ACHN (cell line): Measurements from ENCODE around the gene KCNQ1.
"Not testable (repeated sequence)": the region's sequence is repeated elsewhere in the genome, so short reads cannot be mapped to it uniquely, and the experiment has no call there.

ENCODE experiments used
- DNase-seq: peaks from one replicate; pipeline ENCODE4 v3.0.0-alpha.2; 2015
- in situ Hi-C: cut with HindIII; loops from 2 replicates; pipeline ENCODE4 v1.10.0; 2017; ENCODE audit warnings: low sequenced_read_pairs, low pct_ligation_motif_present, low pct_unique_long_range_greater_than_20kb

KCNQ1 gene

GRCh38 chr11:2482745-2483144, 37.9 kb downstream of the KCNQ1 start:
- in situ Hi-C loops, result no loop called here
- DNase-seq, result no peak

- DNase-seq, result no peak
- in situ Hi-C loops, result no loop called here
These were observed 38.6 kb downstream of the KCNQ1 start for GRCh38 chr11:2483426-2483825.

DNA sequence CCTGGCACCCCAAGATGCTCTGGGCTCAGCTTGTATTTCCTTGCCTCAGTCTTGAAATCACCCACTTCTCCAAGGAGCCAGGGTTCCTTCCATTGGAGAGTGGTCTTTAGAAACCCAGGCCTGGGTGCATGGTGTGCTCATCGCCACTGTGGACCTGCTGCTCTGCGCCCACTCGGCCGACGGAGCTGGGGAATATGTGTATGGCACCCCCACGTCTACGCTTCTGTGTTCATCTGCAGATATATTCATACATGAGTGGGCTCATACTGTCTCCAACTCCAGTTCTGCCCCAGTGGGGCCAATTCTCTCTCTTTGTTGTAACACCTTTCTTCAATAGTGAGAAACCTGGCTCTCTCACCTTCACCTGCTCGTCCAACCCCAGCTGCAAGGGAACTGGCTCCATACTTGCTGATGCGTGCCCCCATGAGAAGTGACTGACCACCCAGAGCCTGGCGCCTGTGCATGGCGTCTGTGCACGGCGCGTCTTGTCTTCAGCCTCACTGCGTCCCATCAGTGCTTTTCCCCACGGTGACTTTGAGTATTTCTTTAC, 39.8 kb downstream of the KCNQ1 start:
- in situ Hi-C loops, result no loop called here
- no peak for DNase-seq

- no peak for DNase-seq
- in situ Hi-C loops, result no loop called here
These were observed 43.2 kb downstream of the KCNQ1 start for GRCh38 chr11:2488004-2488403.

DNA sequence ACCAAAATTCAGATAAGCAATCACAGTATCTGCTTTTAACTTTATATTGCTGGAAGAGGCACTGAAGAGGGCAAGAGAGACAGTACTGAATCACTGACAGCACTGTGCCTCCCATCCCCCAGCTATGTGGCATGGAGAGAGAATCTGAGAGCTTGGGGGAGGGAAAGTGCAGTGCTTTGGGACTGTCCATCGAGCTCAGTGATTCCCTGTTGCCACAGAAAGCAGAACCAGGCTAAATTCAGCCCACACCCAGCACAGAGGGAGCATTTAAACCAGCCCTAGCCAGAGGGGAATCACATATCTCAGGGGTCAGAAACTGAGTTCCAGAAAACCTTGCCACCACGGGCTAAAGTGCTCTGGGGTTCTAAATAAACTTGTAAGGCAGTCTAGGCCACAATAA, 44.3 kb downstream of the KCNQ1 start:
- in situ Hi-C loops, result no loop called here
- DNase-seq, result no peak

GRCh38 chr11:2497951-2498350, 53.1 kb downstream of the KCNQ1 start:
- in situ Hi-C loops, DNase-seq: not testable (repeated sequence)

- in situ Hi-C loops, result no loop called here
- no peak for DNase-seq
These were observed 53.9 kb downstream of the KCNQ1 start for GRCh38 chr11:2498750-2499149.

DNA sequence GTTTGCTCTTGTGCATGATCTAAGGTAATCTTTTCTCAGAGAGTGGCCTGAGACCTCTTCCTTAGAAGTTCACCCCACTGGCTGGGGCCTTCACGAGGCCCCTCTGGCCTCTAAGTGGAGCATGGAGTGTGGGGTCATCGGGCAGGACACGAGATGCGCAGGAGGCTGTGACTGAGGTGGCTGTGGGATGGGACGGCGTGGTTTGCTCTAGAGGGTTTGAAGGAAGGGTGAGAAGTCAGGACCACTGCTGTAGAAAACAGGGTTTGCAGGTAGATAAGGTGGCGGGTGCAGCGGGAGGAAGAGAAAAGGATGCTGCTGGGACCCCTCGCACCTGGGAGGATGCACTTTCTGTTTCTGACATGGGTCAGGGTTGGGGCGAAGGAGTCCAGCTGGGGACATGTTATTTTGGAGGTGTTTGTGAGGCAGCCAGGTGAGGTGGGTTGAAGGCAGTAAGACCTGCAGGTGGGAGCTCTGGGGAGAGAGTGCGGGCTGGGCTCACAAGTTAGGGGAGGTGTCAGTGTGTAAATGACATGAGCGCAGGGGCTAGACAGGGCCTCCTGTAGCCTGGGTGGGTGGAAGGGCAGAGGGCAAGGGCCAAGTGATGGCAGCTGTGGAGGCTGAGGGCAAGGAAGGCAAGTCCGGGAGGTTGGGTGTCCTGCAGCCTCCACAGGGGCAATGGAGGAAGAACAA, 62.5 kb downstream of the KCNQ1 start:
- in situ Hi-C loops, result no loop called here
- DNase-seq, result no peak

GRCh38 chr11:2507945-2508749, 63.3 kb downstream of the KCNQ1 start:
- no peak for DNase-seq
- in situ Hi-C loops, result no loop called here

GRCh38 chr11:2508793-2509192, 64.0 kb downstream of the KCNQ1 start:
- in situ Hi-C loops, result no loop called here

DNA sequence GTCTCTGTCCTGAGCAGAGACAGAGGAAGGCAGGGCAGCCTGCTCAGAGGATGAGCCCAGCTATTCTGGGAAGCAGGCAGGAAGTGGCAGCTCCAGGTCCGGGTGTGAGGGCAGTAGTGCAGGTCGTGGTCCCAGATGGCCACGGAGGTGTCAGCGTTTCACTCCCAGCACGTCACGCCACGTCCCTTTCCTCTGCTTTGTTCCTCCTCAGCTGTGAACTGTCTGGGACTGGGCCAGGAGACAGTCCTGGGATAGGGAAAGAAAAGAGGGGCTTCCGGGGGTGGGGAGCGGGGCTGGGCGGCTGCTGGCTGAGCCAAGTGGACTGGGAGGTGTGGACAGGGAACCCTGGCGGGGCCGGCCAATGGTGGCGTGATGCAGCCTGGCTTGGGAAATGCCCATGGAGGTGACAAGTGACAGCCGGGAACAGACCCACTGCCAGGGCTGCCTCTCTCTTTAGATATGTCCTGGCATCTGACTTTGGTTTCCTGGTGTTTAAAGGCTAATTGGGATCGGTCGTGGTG, 64.7 kb downstream of the KCNQ1 start:
- in situ Hi-C loops, result no loop called here

More at GRCh38 chr11:2508793-2509192, 64.0 kb downstream of the KCNQ1 start:
- no peak for DNase-seq

DNA sequence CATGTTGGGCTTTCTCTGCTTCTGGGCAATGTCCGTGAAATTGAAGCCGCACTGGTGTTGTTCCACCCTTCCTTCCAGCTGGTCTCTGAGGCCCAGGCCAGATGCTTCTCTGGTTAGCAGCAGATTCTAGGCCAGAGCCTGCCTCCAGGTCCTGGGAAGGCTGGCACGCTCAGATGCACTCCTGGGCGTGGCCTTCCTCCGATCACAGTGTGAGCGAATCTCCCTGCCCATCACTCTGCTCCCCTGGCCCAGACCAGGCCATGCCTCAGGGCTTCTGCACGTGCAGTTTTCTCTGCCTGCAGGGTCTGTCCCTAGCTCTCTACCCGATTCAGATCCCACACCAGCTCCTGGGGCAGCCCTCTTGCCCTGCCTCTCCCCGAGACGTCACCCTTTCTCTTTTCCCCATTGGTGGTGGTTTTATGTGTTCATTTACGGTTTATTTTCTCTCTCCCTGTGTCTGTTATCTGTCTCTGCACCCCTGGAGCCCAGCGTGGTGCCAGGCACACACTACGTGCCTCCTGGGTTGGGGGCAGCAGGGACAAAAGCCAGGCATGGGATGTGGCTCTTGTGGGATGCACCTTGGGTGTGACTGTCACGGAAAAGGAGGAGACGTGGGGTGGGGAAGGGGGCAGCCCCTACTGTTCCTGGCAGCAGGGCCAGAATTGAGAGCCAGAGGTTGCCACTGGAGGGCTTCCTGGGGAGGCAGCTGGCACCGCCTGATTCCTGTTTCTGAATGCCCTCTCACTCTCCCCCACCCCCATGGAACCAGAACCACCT, 66.0 kb downstream of the KCNQ1 start:
- no peak for DNase-seq
- in situ Hi-C loops, result no loop called here

More for the DNA sequence above, 64.7 kb downstream of the KCNQ1 start:
- no peak for DNase-seq

GRCh38 chr11:2511421-2512369, 66.9 kb downstream of the KCNQ1 start:
- DNase-seq, result no peak

GRCh38 chr11:2512431-2513407, 67.9 kb downstream of the KCNQ1 start:
- in situ Hi-C loops, result no loop called here
- DNase-seq, result no peak

More at GRCh38 chr11:2511421-2512369, 66.9 kb downstream of the KCNQ1 start:
- in situ Hi-C loops, result no loop called here

DNA sequence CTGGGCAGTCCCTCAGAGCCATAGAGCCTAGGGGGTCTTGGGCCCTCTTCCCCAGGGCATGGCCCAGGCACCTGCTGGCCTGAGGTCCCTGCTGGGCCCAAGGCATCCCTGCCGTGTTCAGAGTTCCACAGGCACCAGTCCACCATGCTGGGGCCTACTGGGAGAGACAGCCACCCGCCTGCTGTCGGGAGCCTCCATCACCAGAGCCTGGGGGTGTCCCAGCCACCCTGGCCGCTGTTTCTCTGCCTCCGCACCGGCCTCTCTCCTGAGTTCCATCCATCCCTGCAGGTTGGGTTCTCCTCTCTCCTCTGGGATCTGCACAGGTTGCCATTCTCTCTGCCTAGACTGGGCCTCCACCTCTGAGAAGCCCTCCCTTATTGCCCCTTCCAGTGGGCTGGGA, 68.6 kb downstream of the KCNQ1 start:
- in situ Hi-C loops, result no loop called here
- DNase-seq, result no peak

GRCh38 chr11:2515401-2516275, 70.8 kb downstream of the KCNQ1 start:
- no peak for DNase-seq
- in situ Hi-C loops, result no loop called here
